Measurements from ENCODE around the gene PPIE. TPM values are rescaled to one million over a fixed set of nuclear protein-coding genes. Genes with fewer than 3 reads are reported as not detected.
"Not testable (repeated sequence)": the region's sequence is repeated elsewhere in the genome, so short reads cannot be mapped to it uniquely, and the experiment has no call there.

PPIE gene
- total and polyA plus RNA-seq, 2 of the 4 experiments (the other 2 are of a cell fraction): 40.9 to 68.1 TPM

DNA sequence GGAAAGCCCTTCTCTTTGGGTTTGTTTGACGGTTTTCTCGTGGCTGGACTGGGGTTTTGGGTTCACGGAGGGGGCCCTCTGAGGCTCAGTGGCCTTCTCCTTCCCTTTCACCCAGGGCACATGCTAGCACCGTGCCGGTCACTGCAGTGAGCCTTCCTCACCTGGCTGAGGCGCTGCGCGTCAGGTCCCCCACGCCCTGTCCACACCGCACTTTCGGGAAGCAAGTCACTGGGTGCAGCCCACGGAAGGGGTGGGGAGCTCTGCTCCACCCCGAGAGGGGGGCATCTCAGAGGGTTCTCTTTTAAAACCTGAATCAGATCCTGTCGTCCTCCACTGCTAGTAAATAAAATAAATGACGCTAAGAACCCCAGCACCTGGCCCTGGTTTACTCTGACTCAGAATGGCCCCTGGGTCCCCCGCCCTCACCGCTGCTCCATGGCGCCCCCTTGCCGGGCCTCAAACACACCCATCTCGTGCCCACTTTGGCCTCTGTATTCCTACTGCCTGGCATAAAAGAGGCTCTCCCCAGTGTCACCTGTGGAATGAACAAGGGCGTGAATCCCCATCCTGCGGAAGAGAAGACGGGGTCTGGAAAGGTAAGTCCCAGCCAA, 34.8 kb downstream of the PPIE start:
- H3K36me3 ChIP-seq (ENCODE audit: control insufficient read depth, insufficient read depth, low read length); H2BK20ac ChIP-seq (ENCODE audit: low read depth, low read length); CTCF ChIA-PET; H3K27me3 ChIP-seq (ENCODE audit: control insufficient read depth, insufficient read depth, low read length); H4K5ac ChIP-seq (ENCODE audit: low read depth, low read length); H3K9me1 ChIP-seq (ENCODE audit: insufficient read depth, low read length); H3K56ac ChIP-seq (ENCODE audit: extremely low read depth, insufficient read depth, low read length); in situ Hi-C loops (cut with MboI; ENCODE audit: low sequenced_read_pairs); DNase-seq; H3K4me1 ChIP-seq (ENCODE audit: control insufficient read depth, insufficient read depth, low read length); H3K9me3 ChIP-seq (ENCODE audit: control insufficient read depth, insufficient read depth, low read length); H2BK120ac ChIP-seq (ENCODE audit: low read depth, low read length); H4K8ac ChIP-seq (ENCODE audit: low read depth in 2 of 2, low read length in 2 of 2); H3K9ac ChIP-seq (ENCODE audit: low read depth, low read length); H2AK5ac ChIP-seq (ENCODE audit: low read depth, low read length); H2BK15ac ChIP-seq (ENCODE audit: low read depth, low read length); H2AK9ac ChIP-seq (replicated peaks; ENCODE audit: low read depth, low read length, poor library complexity); H3K27ac ChIP-seq (ENCODE audit: insufficient read depth, low read length); H2BK5ac ChIP-seq (ENCODE audit: low read depth, low read length, poor library complexity, severe bottlenecking); H3K23ac ChIP-seq (ENCODE audit: low read depth, low read length); H4K20me1 ChIP-seq (ENCODE audit: insufficient read depth, low read length); BruUV-seq (replicated peaks); POLR2A ChIA-PET (ENCODE audit: unreplicated experiment); ATAC-seq (ENCODE audit: low read depth); H3K18ac ChIP-seq (ENCODE audit: low read depth, low read length); H3K4me3 ChIP-seq (ENCODE audit: insufficient read depth, low read depth, low read length); H2AFZ ChIP-seq (replicated peaks; ENCODE audit: low read length, poor library complexity); dilution Hi-C loops (cut with HindIII; ENCODE audit: low sequenced_read_pairs, unreplicated experiment); H3K14ac ChIP-seq (replicated peaks; ENCODE audit: low read depth, low read length); H3K4me2 ChIP-seq (ENCODE audit: low read depth, low read length); H3K4ac ChIP-seq (ENCODE audit: low read depth, low read length); H4K91ac ChIP-seq (ENCODE audit: insufficient read depth, low read depth, low read length); H3K79me1 ChIP-seq (ENCODE audit: low read depth in 1 of 2, low read length in 2 of 2); intact Hi-C loops (cut with micrococcal nuclease): not testable (repeated sequence)
- WGBS, 2 experiments (ENCODE audit: extremely low coverage in 2 of 2, insufficient read length in 1 of 2): no CpG with 5 or more reads among the region's 23 CpGs

DNA sequence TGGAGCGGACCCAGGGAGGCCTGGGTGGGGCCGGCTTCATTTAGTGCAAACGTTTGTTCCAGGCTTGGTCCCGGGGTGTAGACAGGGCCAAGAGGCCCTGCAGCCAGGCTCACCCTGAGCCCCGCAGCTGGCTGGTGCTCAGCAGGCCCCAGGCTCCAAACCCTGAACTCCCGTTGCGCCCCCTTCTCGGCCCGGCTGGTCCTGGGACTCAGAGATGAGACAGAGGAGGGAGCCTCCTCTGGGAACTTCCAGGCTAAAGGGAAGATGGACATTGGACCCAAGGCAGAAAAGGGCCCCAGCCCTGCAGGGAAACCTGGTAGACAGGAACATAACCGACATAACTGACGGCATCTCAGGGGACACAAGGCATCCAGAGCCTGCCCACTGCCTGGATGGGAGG, 36.5 kb downstream of the PPIE start:
- H3K4ac ChIP-seq (ENCODE audit: low read depth, low read length); H2AK9ac ChIP-seq (replicated peaks; ENCODE audit: low read depth, low read length, poor library complexity); CTCF ChIA-PET; H4K91ac ChIP-seq (ENCODE audit: insufficient read depth, low read depth, low read length); BruUV-seq (replicated peaks); H3K4me3 ChIP-seq (ENCODE audit: insufficient read depth, low read depth, low read length); H4K20me1 ChIP-seq (ENCODE audit: insufficient read depth, low read length); H3K27ac ChIP-seq (ENCODE audit: insufficient read depth, low read length); DNase-seq; POLR2A ChIA-PET (ENCODE audit: unreplicated experiment); H3K4me2 ChIP-seq (ENCODE audit: low read depth, low read length); H2BK15ac ChIP-seq (ENCODE audit: low read depth, low read length); H4K5ac ChIP-seq (ENCODE audit: low read depth, low read length); dilution Hi-C loops (cut with HindIII; ENCODE audit: low sequenced_read_pairs, unreplicated experiment); H2AK5ac ChIP-seq (ENCODE audit: low read depth, low read length); in situ Hi-C loops (cut with MboI; ENCODE audit: low sequenced_read_pairs); H3K14ac ChIP-seq (replicated peaks; ENCODE audit: low read depth, low read length); H3K18ac ChIP-seq (ENCODE audit: low read depth, low read length); intact Hi-C loops (cut with micrococcal nuclease); H2BK120ac ChIP-seq (ENCODE audit: low read depth, low read length); H4K8ac ChIP-seq (ENCODE audit: low read depth in 2 of 2, low read length in 2 of 2); H3K36me3 ChIP-seq (ENCODE audit: control insufficient read depth, insufficient read depth, low read length); H3K9me1 ChIP-seq (ENCODE audit: insufficient read depth, low read length); H2AFZ ChIP-seq (replicated peaks; ENCODE audit: low read length, poor library complexity); H3K4me1 ChIP-seq (ENCODE audit: control insufficient read depth, insufficient read depth, low read length); H3K56ac ChIP-seq (ENCODE audit: extremely low read depth, insufficient read depth, low read length); H2BK5ac ChIP-seq (ENCODE audit: low read depth, low read length, poor library complexity, severe bottlenecking); ATAC-seq (ENCODE audit: low read depth); H3K9me3 ChIP-seq (ENCODE audit: control insufficient read depth, insufficient read depth, low read length); H3K79me1 ChIP-seq (ENCODE audit: low read depth in 1 of 2, low read length in 2 of 2); H3K9ac ChIP-seq (ENCODE audit: low read depth, low read length); H2BK20ac ChIP-seq (ENCODE audit: low read depth, low read length); H3K23ac ChIP-seq (ENCODE audit: low read depth, low read length): not testable (repeated sequence)
- H3K27me3 ChIP-seq (ENCODE audit: control insufficient read depth, insufficient read depth, low read length): peaks cover 15% of the 10 kb centered on the region
- WGBS, 2 experiments (ENCODE audit: extremely low coverage in 2 of 2, insufficient read length in 1 of 2): 61% methylated on average over 3 of the region's 11 CpGs; no CpG with 5 or more reads in 1 of the 2 experiments

All from IMR-90 (cell line).